Neural cell (in vitro differentiated cells): ENCODE measurements around the gene LRRC55. TPM values are rescaled to one million over a fixed set of nuclear protein-coding genes. Genes with fewer than 3 reads are reported as not detected.

Experiments used
- H2AFZ ChIP-seq: fragments of 200-600, 300-800 bp; sonication (generic), shearing (Covaris generic); 2 replicates; pipeline ENCODE4 v1.6.0; 2014; ENCODE audit warnings: low read depth, mild to moderate bottlenecking, antibody characterized with exemption, low read length, moderate library complexity
- H3F3A ChIP-seq: fragments of 200-600 bp; shearing (Covaris generic); 2 replicates; pipeline ENCODE4 v1.6.1; 2016; ENCODE audit warnings: mild to moderate bottlenecking, moderate library complexity, mixed read lengths, antibody characterized with exemption, low read length; ENCODE audit not compliant: insufficient read depth, poor library complexity, severe bottlenecking
- H3K27ac ChIP-seq: fragments of 200-600, 300-800 bp; sonication (generic), shearing (Covaris generic); 2 replicates; pipeline ENCODE4 v1.5.1; 2014; ENCODE audit warnings: mild to moderate bottlenecking, low read length, moderate library complexity
- H3K27me3 ChIP-seq: fragments of 300-800, 200-600 bp; sonication (generic), shearing (Covaris generic); 2 replicates; pipeline ENCODE4 v1.6.0; 2014; ENCODE audit warnings: mild to moderate bottlenecking, low read depth, low read length, moderate library complexity; ENCODE audit not compliant: insufficient read depth
- H3K36me3 ChIP-seq: fragments of 300-800, 200-600 bp; sonication (generic), shearing (Covaris generic); 2 replicates; pipeline ENCODE4 v1.5.1; 2014; ENCODE audit warnings: mild to moderate bottlenecking, antibody characterized with exemption, low read length, moderate library complexity; ENCODE audit not compliant: insufficient read depth
- H3K4me2 ChIP-seq: fragments of 300-800, 200-600 bp; sonication (generic), shearing (Covaris generic); 2 replicates; pipeline ENCODE4 v1.6.0; 2014; ENCODE audit warnings: mild to moderate bottlenecking, low read length
- H3K4me3 ChIP-seq: fragments of 300-800, 200-600 bp; sonication (generic), shearing (Covaris generic); 2 replicates; pipeline ENCODE4 v1.5.1; 2014; ENCODE audit warnings: mild to moderate bottlenecking, low read length, moderate library complexity
- H3K79me2 ChIP-seq: fragments of 200-600 bp; shearing (Covaris generic); replicated peaks from 2 replicates; pipeline ENCODE4 v1.6.0; 2014; ENCODE audit warnings: mild to moderate bottlenecking, low read length, moderate library complexity; ENCODE audit not compliant: insufficient read depth
- H3K9ac ChIP-seq: fragments of 300-800, 200-600 bp; sonication (generic), shearing (Covaris generic); 2 replicates; pipeline ENCODE4 v1.6.1; 2016; ENCODE audit warnings: mild to moderate bottlenecking, low read length, mixed read lengths
- H3K9me2 ChIP-seq: fragments of 200-600 bp; shearing (Covaris generic); 2 replicates; pipeline ENCODE4 v1.6.1; 2016; ENCODE audit warnings: mild to moderate bottlenecking, low read length, mixed read lengths; ENCODE audit not compliant: insufficient read depth
- H3K9me3 ChIP-seq: fragments of 200-600, 300-800 bp; sonication (generic), shearing (Covaris generic); 2 replicates; pipeline ENCODE4 v1.6.1; 2016; ENCODE audit warnings: mild to moderate bottlenecking, mixed run types, low read length, moderate library complexity, mixed read lengths
- H4K20me1 ChIP-seq: fragments of 200-600 bp; shearing (Covaris generic); 2 replicates; pipeline ENCODE4 v1.6.1; 2016; ENCODE audit warnings: mild to moderate bottlenecking, mixed run types; ENCODE audit not compliant: insufficient read depth
- EP300 ChIP-seq: fragments of 450-650 bp; conservative IDR thresholded peaks from 2 replicates; pipeline ENCODE4 v1.6.1; 2014; ENCODE audit warnings: antibody characterized with exemption, mild to moderate bottlenecking, moderate library complexity; ENCODE audit not compliant: poor library complexity, severe bottlenecking
- EZH2 ChIP-seq: fragments of 200-600, 300-800 bp; shearing (Covaris generic), sonication (generic); IDR thresholded peaks from 2 replicates; pipeline ENCODE4 v1.6.1; 2014; ENCODE audit warnings: antibody characterized with exemption, low read length, borderline replicate concordance, mild to moderate bottlenecking; ENCODE audit not compliant: insufficient read depth, poor library complexity, severe bottlenecking
- MXI1 ChIP-seq: fragments of 450-650 bp; conservative IDR thresholded peaks from 2 replicates; pipeline ENCODE4 v1.6.1; 2014; ENCODE audit warnings: antibody characterized with exemption, mild to moderate bottlenecking; ENCODE audit not compliant: poor library complexity, severe bottlenecking
- POLR2AphosphoS5 ChIP-seq: IDR thresholded peaks from 2 replicates; pipeline ENCODE4 v1.6.1; 2012
- RAD21 ChIP-seq: fragments of 450-650 bp; conservative IDR thresholded peaks from 2 replicates; pipeline ENCODE4 v1.6.1; 2014; ENCODE audit warnings: antibody characterized with exemption, mild to moderate bottlenecking, moderate library complexity
- SMC3 ChIP-seq: fragments of 450-650 bp; conservative IDR thresholded peaks from 2 replicates; pipeline ENCODE4 v1.6.1; 2014; ENCODE audit warnings: antibody characterized with exemption, mild to moderate bottlenecking, moderate library complexity; ENCODE audit not compliant: poor library complexity
- TAF1 ChIP-seq: IDR thresholded peaks from 2 replicates; pipeline ENCODE4 v1.6.1; 2012; ENCODE audit warnings: low read depth
- polyA plus RNA-seq: library from polyadenylated mRNA; depleted of rRNA; stranded (reverse); fragments of >200 nt; gene quantifications from 2 replicates; pipeline ENCODE4 v1.2.3, GENCODE V29; 2014
- TF ChIP-seq, protein P1 (sequence below): fragments of 450-650 bp; IDR thresholded peaks from 2 replicates; pipeline ENCODE4 v1.5.1; 2014; ENCODE audit warnings: antibody characterized with exemption, mild to moderate bottlenecking, moderate library complexity; ENCODE audit not compliant: poor library complexity, severe bottlenecking
- TF ChIP-seq, protein P2 (sequence below): IDR thresholded peaks from 2 replicates; pipeline ENCODE4 v1.6.1; 2012; ENCODE audit warnings: borderline replicate concordance

Gene LRRC55
- polyA plus RNA-seq, 1 donor from 2014 or later, result 2.8 TPM

DNA sequence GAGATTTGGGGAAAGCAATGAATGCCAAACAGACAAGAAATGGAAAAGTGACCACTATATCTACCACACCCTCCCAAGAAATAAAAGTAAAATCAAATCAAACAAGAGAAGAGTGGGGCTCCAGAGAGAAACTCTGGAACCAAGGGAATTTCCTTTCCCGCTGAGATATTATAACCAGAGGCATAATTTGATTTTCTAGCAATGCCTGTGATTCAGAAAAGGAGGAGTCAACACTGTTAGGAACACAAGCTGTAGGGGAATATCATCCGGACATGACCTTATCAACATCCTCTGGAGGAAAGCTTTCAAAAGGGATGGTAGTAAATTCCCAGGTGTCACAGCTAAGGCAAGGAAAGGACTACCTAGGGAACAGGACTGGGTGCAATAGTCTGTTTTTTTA is 29.6 kb upstream of the LRRC55 start:
- H3K4me3 ChIP-seq, result no peak overlapping the region
- H3K36me3 ChIP-seq, result no peaks in the 10 kb centered on the region
- no peak overlapping the region for H3K4me2 ChIP-seq
- no peak overlapping the region for H2AFZ ChIP-seq
- H3K9ac ChIP-seq, result no peak overlapping the region
- no peaks in the 10 kb centered on the region for H4K20me1 ChIP-seq
- H3K27ac ChIP-seq, result no peak overlapping the region
- H3F3A ChIP-seq, result no peaks in the 10 kb centered on the region
- TF ChIP-seq EZH2, result no peak
- no peak for TF ChIP-seq TAF1
- TF ChIP-seq RAD21, result no peak
- no peak for TF ChIP-seq POLR2AphosphoS5
- TF ChIP-seq, protein P1, sequence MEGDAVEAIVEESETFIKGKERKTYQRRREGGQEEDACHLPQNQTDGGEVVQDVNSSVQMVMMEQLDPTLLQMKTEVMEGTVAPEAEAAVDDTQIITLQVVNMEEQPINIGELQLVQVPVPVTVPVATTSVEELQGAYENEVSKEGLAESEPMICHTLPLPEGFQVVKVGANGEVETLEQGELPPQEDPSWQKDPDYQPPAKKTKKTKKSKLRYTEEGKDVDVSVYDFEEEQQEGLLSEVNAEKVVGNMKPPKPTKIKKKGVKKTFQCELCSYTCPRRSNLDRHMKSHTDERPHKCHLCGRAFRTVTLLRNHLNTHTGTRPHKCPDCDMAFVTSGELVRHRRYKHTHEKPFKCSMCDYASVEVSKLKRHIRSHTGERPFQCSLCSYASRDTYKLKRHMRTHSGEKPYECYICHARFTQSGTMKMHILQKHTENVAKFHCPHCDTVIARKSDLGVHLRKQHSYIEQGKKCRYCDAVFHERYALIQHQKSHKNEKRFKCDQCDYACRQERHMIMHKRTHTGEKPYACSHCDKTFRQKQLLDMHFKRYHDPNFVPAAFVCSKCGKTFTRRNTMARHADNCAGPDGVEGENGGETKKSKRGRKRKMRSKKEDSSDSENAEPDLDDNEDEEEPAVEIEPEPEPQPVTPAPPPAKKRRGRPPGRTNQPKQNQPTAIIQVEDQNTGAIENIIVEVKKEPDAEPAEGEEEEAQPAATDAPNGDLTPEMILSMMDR, result no peak
- no peak for TF ChIP-seq SMC3
- no peak for TF ChIP-seq EP300
- no peaks in the 10 kb centered on the region for H3K9me3 ChIP-seq
- H3K79me2 ChIP-seq, result no peaks in the 10 kb centered on the region
- no peaks in the 10 kb centered on the region for H3K9me2 ChIP-seq
- H3K27me3 ChIP-seq, result no peaks in the 10 kb centered on the region

DNA sequence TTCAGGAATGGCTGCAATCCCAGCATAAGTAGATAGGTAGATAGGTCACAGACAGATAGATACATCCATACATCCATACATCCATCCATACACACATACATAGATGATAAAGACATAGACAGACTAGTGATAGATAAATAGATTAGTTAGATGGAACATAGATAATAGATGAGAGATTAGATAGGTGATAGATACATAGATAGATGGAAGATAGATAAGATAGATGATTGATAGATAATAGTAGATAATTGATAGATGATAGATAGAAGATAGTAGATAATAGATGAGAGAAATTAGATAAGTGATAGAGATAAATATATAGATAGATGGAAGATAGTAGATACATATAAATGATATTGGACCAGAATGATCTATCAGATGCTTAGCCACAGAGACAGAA is 28.3 kb upstream of the LRRC55 start:
- H3F3A ChIP-seq, result no peaks in the 10 kb centered on the region
- TF ChIP-seq, protein P1, result no peak
- TF ChIP-seq POLR2AphosphoS5 (no peak), TAF1 (no peak), EP300 (no peak), MXI1 (no peak), EZH2 (no peak), SMC3 (no peak), RAD21 (no peak)
- TF ChIP-seq, protein P2, sequence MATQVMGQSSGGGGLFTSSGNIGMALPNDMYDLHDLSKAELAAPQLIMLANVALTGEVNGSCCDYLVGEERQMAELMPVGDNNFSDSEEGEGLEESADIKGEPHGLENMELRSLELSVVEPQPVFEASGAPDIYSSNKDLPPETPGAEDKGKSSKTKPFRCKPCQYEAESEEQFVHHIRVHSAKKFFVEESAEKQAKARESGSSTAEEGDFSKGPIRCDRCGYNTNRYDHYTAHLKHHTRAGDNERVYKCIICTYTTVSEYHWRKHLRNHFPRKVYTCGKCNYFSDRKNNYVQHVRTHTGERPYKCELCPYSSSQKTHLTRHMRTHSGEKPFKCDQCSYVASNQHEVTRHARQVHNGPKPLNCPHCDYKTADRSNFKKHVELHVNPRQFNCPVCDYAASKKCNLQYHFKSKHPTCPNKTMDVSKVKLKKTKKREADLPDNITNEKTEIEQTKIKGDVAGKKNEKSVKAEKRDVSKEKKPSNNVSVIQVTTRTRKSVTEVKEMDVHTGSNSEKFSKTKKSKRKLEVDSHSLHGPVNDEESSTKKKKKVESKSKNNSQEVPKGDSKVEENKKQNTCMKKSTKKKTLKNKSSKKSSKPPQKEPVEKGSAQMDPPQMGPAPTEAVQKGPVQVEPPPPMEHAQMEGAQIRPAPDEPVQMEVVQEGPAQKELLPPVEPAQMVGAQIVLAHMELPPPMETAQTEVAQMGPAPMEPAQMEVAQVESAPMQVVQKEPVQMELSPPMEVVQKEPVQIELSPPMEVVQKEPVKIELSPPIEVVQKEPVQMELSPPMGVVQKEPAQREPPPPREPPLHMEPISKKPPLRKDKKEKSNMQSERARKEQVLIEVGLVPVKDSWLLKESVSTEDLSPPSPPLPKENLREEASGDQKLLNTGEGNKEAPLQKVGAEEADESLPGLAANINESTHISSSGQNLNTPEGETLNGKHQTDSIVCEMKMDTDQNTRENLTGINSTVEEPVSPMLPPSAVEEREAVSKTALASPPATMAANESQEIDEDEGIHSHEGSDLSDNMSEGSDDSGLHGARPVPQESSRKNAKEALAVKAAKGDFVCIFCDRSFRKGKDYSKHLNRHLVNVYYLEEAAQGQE, result no peak

More for the DNA sequence above, 28.3 kb upstream of the LRRC55 start:
- Histone ChIP-seq H3K9me2 (no peaks in the 10 kb centered on the region), H2AFZ (no peak overlapping the region), H3K4me2 (no peak overlapping the region), H3K9me3 (no peaks in the 10 kb centered on the region), H3K36me3 (no peaks in the 10 kb centered on the region), H3K4me3 (no peak overlapping the region), H3K79me2 (no peaks in the 10 kb centered on the region), H3K27ac (no peak overlapping the region), H4K20me1 (no peaks in the 10 kb centered on the region), H3K9ac (no peak overlapping the region), H3K27me3 (no peaks in the 10 kb centered on the region)
